HFFc6 (cell line): ENCODE measurements around the gene CARMIL1. TPM values are rescaled to one million over a fixed set of nuclear protein-coding genes. Genes with fewer than 3 reads are reported as not detected.

Experiments used
- DNase-seq: peaks from one replicate; pipeline ENCODE4 v3.0.0-alpha.2; 2018
- H3K27ac Mint-ChIP-seq: 2 replicates; pipeline ENCODE4 v1.8.0; 2020; ENCODE audit warnings: mild to moderate bottlenecking, mixed read lengths
- H3K27me3 Mint-ChIP-seq: 2 replicates; pipeline ENCODE4 v1.8.0; 2021; ENCODE audit warnings: mild to moderate bottlenecking, moderate library complexity, mixed read lengths; ENCODE audit not compliant: insufficient read depth
- H3K36me3 Mint-ChIP-seq: 2 replicates; pipeline ENCODE4 v1.8.0; 2021; ENCODE audit warnings: low read depth, mixed read lengths
- H3K4me1 Mint-ChIP-seq: 2 replicates; pipeline ENCODE4 v1.8.0; 2020; ENCODE audit warnings: low read depth, mixed read lengths
- H3K4me3 Mint-ChIP-seq: 2 replicates; pipeline ENCODE4 v1.8.0; 2020; ENCODE audit warnings: mild to moderate bottlenecking, moderate library complexity, mixed read lengths
- H3K9me3 Mint-ChIP-seq: 2 replicates; pipeline ENCODE4 v1.8.0; 2020; ENCODE audit warnings: mild to moderate bottlenecking, mixed read lengths
- CTCF ChIP-seq: fragments of 200-600 bp; sonication (generic); IDR thresholded peaks from 2 replicates; pipeline ENCODE4 v1.5.0; 2021; ENCODE audit warnings: antibody characterized with exemption, mild to moderate bottlenecking
- total RNA-seq, 6 experiments: library from RNA; stranded (reverse); fragmentation: NEBNext Ultra II Directional; extraction: Animal tissue kit (Norgen Biotek cat#: 25700); gene quantifications; 2 replicates in 1 of 6; 3 replicates in 5 of 6; pipeline ENCODE4 v1.2.3, GENCODE V29; 2021

The CARMIL1 gene
- total RNA-seq, 6 experiments from 2014 or later: 12.2 to 15.6 (median 13.7) TPM

GRCh38 chr6:25635886-25636317 lies 356.7 kb downstream of the CARMIL1 start:
- Mint-ChIP-seq H3K27me3 (peaks cover 11% of the 10 kb centered on the region), H3K27ac (no peak overlapping the region), H3K36me3 (no peaks in the 10 kb centered on the region)

GRCh38 chr6:25637211-25637610 lies 358.0 kb downstream of the CARMIL1 start:
- Mint-ChIP-seq H3K27ac (no peak overlapping the region), H3K4me1 (no peaks in the 10 kb centered on the region), H3K27me3 (peaks cover 11% of the 10 kb centered on the region), H3K4me3 (no peak overlapping the region), H3K9me3 (no peaks in the 10 kb centered on the region), H3K36me3 (no peaks in the 10 kb centered on the region)
- DNase-seq: no peak
- TF ChIP-seq CTCF: no peak

More at GRCh38 chr6:25635886-25636317, 356.7 kb downstream of the CARMIL1 start:
- H3K4me3 Mint-ChIP-seq: no peak overlapping the region
- no peak for TF ChIP-seq CTCF
- no peak for DNase-seq
- H3K4me1 Mint-ChIP-seq: no peaks in the 10 kb centered on the region
- no peaks in the 10 kb centered on the region for H3K9me3 Mint-ChIP-seq

GRCh38 chr6:25637960-25638434 lies 358.8 kb downstream of the CARMIL1 start:
- no peak for TF ChIP-seq CTCF
- Mint-ChIP-seq H3K27me3 (peaks cover 11% of the 10 kb centered on the region), H3K9me3 (no peaks in the 10 kb centered on the region), H3K36me3 (no peaks in the 10 kb centered on the region), H3K4me3 (no peak overlapping the region), H3K4me1 (no peaks in the 10 kb centered on the region), H3K27ac (no peak overlapping the region)
- no peak for DNase-seq

- DNase-seq: no peak
- Mint-ChIP-seq H3K4me1 (no peaks in the 10 kb centered on the region), H3K36me3 (no peaks in the 10 kb centered on the region), H3K4me3 (no peak overlapping the region), H3K9me3 (no peaks in the 10 kb centered on the region), H3K27ac (no peak overlapping the region), H3K27me3 (peaks cover 11% of the 10 kb centered on the region)
- no peak for TF ChIP-seq CTCF
Observed at GRCh38 chr6:25639653-25640052, 360.5 kb downstream of the CARMIL1 start.

GRCh38 chr6:25640446-25640845 lies 361.3 kb downstream of the CARMIL1 start:
- Mint-ChIP-seq H3K27me3 (peaks cover 9% of the 10 kb centered on the region), H3K36me3 (no peaks in the 10 kb centered on the region), H3K27ac (no peak overlapping the region), H3K4me3 (no peak overlapping the region), H3K9me3 (no peaks in the 10 kb centered on the region), H3K4me1 (no peaks in the 10 kb centered on the region)
- TF ChIP-seq CTCF: no peak
- no peak for DNase-seq

- no peaks in the 10 kb centered on the region for H3K4me1 Mint-ChIP-seq
- no peak overlapping the region for H3K4me3 Mint-ChIP-seq
- no peak overlapping the region for H3K27ac Mint-ChIP-seq
- peaks cover 9% of the 10 kb centered on the region for H3K27me3 Mint-ChIP-seq
- no peak for TF ChIP-seq CTCF
- DNase-seq: no peak
- no peaks in the 10 kb centered on the region for H3K36me3 Mint-ChIP-seq
- H3K9me3 Mint-ChIP-seq: no peaks in the 10 kb centered on the region
Observed at GRCh38 chr6:25640891-25641290, 361.7 kb downstream of the CARMIL1 start.
